HepG2 (cell line): ENCODE data around the gene DMAC1. TPM values are rescaled to one million over a fixed set of nuclear protein-coding genes. Genes with fewer than 3 reads are reported as not detected.
A peak's percentile ranks its signal among the peaks of the same experiment; 100 is the strongest.

Experiments
- ARNTL ChIP-seq: sonication (generic); formaldehyde crosslinking; IDR thresholded peaks from 2 replicates; pipeline ENCODE4 v1.4.0; 2020; ENCODE audit warnings: mild to moderate bottlenecking, missing genetic modification reagents
- ATF7-NPFF ChIP-seq: sonication (generic); formaldehyde crosslinking; IDR thresholded peaks from 2 replicates; pipeline ENCODE4 v1.8.1; 2023; ENCODE audit warnings: mild to moderate bottlenecking, low read depth, missing genetic modification reagents, moderate library complexity
- ETV5 ChIP-seq: IDR thresholded peaks from 2 replicates; pipeline ENCODE4 v1.6.1; 2018; ENCODE audit warnings: missing biosample characterization, missing genetic modification reagents, inconsistent platforms, borderline replicate concordance
- GATAD1 ChIP-seq: IDR thresholded peaks from 2 replicates; pipeline ENCODE4 v1.6.1; 2016; ENCODE audit warnings: missing genetic modification reagents, missing compliant biosample characterization
- HNRNPUL1 ChIP-seq: fragments of 200-400 bp; formaldehyde crosslinking; IDR thresholded peaks from 2 replicates; pipeline ENCODE4 v1.6.1; 2017; ENCODE audit warnings: low read depth, mild to moderate bottlenecking, low read length, moderate library complexity
- HOXD1 ChIP-seq: sonication (generic); formaldehyde crosslinking; IDR thresholded peaks from 2 replicates; pipeline ENCODE4 v1.5.0; 2020; ENCODE audit warnings: missing genetic modification reagents
- KLF6 ChIP-seq: IDR thresholded peaks from 2 replicates; pipeline ENCODE4 v1.8.0; 2016; ENCODE audit warnings: missing biosample characterization, missing genetic modification reagents
- MAFK ChIP-seq, 2 experiments: IDR thresholded peaks in 1 of 2; conservative IDR thresholded peaks in 1 of 2; 2 replicates each; pipeline ENCODE4 v1.6.1; 2011; ENCODE audit warnings: improper control_type of control experiment in 2 of 2, low read length in 2 of 2
- MXD4 ChIP-seq: IDR thresholded peaks from 2 replicates; pipeline ENCODE4 v1.6.1; 2016; ENCODE audit warnings: mild to moderate bottlenecking, missing biosample characterization, missing genetic modification reagents
- TAF15 ChIP-seq: fragments of 200-400 bp; formaldehyde crosslinking; IDR thresholded peaks from one replicate; pipeline ENCODE4 v1.6.1; 2018; ENCODE audit warnings: mild to moderate bottlenecking, low read depth, low read length; ENCODE audit not compliant: poor library complexity, severe bottlenecking
- ZBTB10 ChIP-seq: sonication (generic); formaldehyde crosslinking; IDR thresholded peaks from 2 replicates; pipeline ENCODE4 v1.4.0; 2020; ENCODE audit warnings: missing genetic modification reagents, borderline replicate concordance
- ZNF451 ChIP-seq: sonication (generic); formaldehyde crosslinking; IDR thresholded peaks from 2 replicates; pipeline ENCODE4 v1.5.0; 2020; ENCODE audit warnings: mild to moderate bottlenecking, missing genetic modification reagents
- ZNF780A ChIP-seq: sonication (generic); formaldehyde crosslinking; IDR thresholded peaks from 2 replicates; pipeline ENCODE4 v1.8.0; 2022; ENCODE audit warnings: mild to moderate bottlenecking, missing genetic modification reagents, moderate library complexity
- ZSCAN22 ChIP-seq: sonication (generic); formaldehyde crosslinking; IDR thresholded peaks from 2 replicates; pipeline ENCODE4 v1.4.0; 2020; ENCODE audit warnings: mild to moderate bottlenecking, missing genetic modification reagents
- ZSCAN25 ChIP-seq: sonication (generic); formaldehyde crosslinking; IDR thresholded peaks from 2 replicates; pipeline ENCODE4 v1.8.0; 2022; ENCODE audit warnings: mild to moderate bottlenecking, missing genetic modification reagents
- polyA plus RNA-seq, 8 experiments: library from polyadenylated mRNA; depleted of rRNA in 3 of 8; stranded (reverse) in 7 of 8; unstranded in 1 of 8; fragments of >200 nt; fragmentation: Illumina TruSeq in 4 of 8; extraction: Trizol in 4 of 8; gene quantifications; 2 replicates each; pipeline versions ENCODE4 v1.2.1 to v1.2.3, GENCODE V29; 2011 to 2016; ENCODE audit warnings: low read depth in 4 of 8, missing spikeins in 1 of 8, mixed read lengths in 1 of 8; ENCODE audit not compliant: insufficient read depth in 1 of 8
- total RNA-seq, 5 experiments: library from RNA; depleted of rRNA; stranded (reverse); fragments of >200 nt; fragmentation: Illumina TruSeq; extraction: Trizol; gene quantifications; 2 replicates each; pipeline ENCODE4 v1.2.3, GENCODE V29; 2016; ENCODE audit warnings: low read depth in 1 of 5
- TF ChIP-seq, protein P1 (sequence below): sonication (generic); formaldehyde crosslinking; IDR thresholded peaks from 2 replicates; pipeline ENCODE4 v1.4.0; 2020; ENCODE audit warnings: missing genetic modification reagents
- TF ChIP-seq, protein P2 (sequence below): sonication (generic); formaldehyde crosslinking; IDR thresholded peaks from 2 replicates; pipeline ENCODE4 v1.4.0; 2020; ENCODE audit warnings: mild to moderate bottlenecking, low read depth, missing genetic modification reagents
- TF ChIP-seq, protein P3 (sequence below): sonication (generic); formaldehyde crosslinking; conservative IDR thresholded peaks from 2 replicates; pipeline ENCODE4 v1.8.0; 2022; ENCODE audit warnings: mild to moderate bottlenecking, moderate library complexity, missing genetic modification reagents
- TF ChIP-seq, protein P4 (sequence below): sonication (generic); formaldehyde crosslinking; IDR thresholded peaks from 2 replicates; pipeline ENCODE4 v1.5.0; 2020; ENCODE audit warnings: mild to moderate bottlenecking, missing genetic modification reagents

DMAC1 gene
- total and polyA plus RNA-seq, 2 of the 13 experiments (the other 11 are each of a cell fraction or from before 2014, with no cell fraction given): 44.3 to 72.9 TPM

DNA sequence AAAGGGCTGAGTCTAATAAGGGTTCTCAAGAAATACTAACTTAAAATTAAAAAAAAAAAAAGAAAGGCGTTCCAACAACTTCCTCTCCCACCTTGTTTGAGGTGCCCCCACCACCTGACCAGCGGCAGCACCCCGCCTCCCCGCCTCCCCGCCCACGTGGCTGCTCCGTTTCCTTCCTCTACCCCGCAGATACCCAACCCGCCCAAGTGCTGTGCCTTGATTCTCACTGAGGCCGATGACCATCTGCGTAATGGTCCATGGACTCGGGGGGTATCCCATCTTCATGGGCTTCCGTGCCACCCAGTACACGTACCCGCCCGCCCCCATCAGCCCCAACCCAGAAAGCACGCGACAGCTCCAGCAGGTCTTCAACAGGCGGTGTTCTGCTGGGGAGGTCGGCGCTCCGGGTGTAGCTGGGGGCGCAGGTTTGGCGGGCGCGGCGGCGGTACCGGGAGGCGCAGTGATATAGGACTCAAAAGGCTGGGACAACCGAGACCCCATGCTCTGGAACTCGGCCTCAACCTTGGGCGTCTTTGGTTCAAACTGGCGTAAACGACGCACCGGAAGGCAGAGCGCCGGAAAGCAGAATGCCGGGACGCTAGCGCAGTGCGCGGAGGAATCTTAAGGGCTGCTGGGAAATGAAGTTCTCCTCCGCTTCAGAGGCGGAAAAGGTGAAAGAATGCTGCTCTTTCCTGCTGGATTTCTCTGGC, at the start of gene DMAC1 (continued):
- TF ChIP-seq, protein P1, sequence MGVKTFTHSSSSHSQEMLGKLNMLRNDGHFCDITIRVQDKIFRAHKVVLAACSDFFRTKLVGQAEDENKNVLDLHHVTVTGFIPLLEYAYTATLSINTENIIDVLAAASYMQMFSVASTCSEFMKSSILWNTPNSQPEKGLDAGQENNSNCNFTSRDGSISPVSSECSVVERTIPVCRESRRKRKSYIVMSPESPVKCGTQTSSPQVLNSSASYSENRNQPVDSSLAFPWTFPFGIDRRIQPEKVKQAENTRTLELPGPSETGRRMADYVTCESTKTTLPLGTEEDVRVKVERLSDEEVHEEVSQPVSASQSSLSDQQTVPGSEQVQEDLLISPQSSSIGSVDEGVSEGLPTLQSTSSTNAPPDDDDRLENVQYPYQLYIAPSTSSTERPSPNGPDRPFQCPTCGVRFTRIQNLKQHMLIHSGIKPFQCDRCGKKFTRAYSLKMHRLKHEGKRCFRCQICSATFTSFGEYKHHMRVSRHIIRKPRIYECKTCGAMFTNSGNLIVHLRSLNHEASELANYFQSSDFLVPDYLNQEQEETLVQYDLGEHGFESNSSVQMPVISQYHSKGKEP (CRISPR knock-in tag): no peak
- TF ChIP-seq ZNF451 (no peak), HOXD1 (CRISPR knock-in tag) (no peak), GATAD1 (CRISPR knock-in tag) (peak; percentile 95), ZBTB10 (CRISPR knock-in tag) (no peak), ATF7-NPFF (CRISPR knock-in tag) (no peak), TAF15 (no peak), ETV5 (peak; percentile 85), MAFK (conservative IDR thresholded peaks at IDR 0.05 in 1 of 2, IDR thresholded peaks at IDR 0.05 in 1 of 2; ENCODE audit: low read length in 2 of 2) (no peak), ZSCAN25 (CRISPR knock-in tag) (no peak), ZNF780A (CRISPR knock-in tag) (no peak), ARNTL (CRISPR knock-in tag) (peak; percentile 47; the same call in 1 of the 2 replicates), ZSCAN22 (CRISPR knock-in tag) (0 out of 2 replicates have a peak, but pooled peaks have one; percentile 70), MXD4 (CRISPR knock-in tag) (peak; percentile 70), HNRNPUL1 (no peak), KLF6 (CRISPR knock-in tag) (no peak)
- TF ChIP-seq, protein P2, sequence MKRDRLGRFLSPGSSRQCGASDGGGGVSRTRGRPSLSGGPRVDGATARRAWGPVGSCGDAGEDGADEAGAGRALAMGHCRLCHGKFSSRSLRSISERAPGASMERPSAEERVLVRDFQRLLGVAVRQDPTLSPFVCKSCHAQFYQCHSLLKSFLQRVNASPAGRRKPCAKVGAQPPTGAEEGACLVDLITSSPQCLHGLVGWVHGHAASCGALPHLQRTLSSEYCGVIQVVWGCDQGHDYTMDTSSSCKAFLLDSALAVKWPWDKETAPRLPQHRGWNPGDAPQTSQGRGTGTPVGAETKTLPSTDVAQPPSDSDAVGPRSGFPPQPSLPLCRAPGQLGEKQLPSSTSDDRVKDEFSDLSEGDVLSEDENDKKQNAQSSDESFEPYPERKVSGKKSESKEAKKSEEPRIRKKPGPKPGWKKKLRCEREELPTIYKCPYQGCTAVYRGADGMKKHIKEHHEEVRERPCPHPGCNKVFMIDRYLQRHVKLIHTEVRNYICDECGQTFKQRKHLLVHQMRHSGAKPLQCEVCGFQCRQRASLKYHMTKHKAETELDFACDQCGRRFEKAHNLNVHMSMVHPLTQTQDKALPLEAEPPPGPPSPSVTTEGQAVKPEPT (CRISPR knock-in tag): no peak
- TF ChIP-seq, protein P3, sequence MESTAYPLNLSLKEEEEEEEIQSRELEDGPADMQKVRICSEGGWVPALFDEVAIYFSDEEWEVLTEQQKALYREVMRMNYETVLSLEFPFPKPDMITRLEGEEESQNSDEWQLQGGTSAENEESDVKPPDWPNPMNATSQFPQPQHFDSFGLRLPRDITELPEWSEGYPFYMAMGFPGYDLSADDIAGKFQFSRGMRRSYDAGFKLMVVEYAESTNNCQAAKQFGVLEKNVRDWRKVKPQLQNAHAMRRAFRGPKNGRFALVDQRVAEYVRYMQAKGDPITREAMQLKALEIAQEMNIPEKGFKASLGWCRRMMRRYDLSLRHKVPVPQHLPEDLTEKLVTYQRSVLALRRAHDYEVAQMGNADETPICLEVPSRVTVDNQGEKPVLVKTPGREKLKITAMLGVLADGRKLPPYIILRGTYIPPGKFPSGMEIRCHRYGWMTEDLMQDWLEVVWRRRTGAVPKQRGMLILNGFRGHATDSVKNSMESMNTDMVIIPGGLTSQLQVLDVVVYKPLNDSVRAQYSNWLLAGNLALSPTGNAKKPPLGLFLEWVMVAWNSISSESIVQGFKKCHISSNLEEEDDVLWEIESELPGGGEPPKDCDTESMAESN: peak; percentile 46; the same call in 1 of the 2 replicates
- TF ChIP-seq, protein P4, sequence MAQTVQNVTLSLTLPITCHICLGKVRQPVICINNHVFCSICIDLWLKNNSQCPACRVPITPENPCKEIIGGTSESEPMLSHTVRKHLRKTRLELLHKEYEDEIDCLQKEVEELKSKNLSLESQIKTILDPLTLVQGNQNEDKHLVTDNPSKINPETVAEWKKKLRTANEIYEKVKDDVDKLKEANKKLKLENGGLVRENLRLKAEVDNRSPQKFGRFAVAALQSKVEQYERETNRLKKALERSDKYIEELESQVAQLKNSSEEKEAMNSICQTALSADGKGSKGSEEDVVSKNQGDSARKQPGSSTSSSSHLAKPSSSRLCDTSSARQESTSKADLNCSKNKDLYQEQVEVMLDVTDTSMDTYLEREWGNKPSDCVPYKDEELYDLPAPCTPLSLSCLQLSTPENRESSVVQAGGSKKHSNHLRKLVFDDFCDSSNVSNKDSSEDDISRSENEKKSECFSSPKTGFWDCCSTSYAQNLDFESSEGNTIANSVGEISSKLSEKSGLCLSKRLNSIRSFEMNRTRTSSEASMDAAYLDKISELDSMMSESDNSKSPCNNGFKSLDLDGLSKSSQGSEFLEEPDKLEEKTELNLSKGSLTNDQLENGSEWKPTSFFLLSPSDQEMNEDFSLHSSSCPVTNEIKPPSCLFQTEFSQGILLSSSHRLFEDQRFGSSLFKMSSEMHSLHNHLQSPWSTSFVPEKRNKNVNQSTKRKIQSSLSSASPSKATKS (CRISPR knock-in tag): no peak
